Measurements from ENCODE around the gene RNF150. TPM values are rescaled to one million over a fixed set of nuclear protein-coding genes. Genes with fewer than 3 reads are reported as not detected.
"Not testable (repeated sequence)": the region's sequence is repeated elsewhere in the genome, so short reads cannot be mapped to it uniquely, and the experiment has no call there.

RNF150 gene
- total and polyA plus RNA-seq, 8 donors = 1.9 to 15.2 (median 14.1) TPM

DNA sequence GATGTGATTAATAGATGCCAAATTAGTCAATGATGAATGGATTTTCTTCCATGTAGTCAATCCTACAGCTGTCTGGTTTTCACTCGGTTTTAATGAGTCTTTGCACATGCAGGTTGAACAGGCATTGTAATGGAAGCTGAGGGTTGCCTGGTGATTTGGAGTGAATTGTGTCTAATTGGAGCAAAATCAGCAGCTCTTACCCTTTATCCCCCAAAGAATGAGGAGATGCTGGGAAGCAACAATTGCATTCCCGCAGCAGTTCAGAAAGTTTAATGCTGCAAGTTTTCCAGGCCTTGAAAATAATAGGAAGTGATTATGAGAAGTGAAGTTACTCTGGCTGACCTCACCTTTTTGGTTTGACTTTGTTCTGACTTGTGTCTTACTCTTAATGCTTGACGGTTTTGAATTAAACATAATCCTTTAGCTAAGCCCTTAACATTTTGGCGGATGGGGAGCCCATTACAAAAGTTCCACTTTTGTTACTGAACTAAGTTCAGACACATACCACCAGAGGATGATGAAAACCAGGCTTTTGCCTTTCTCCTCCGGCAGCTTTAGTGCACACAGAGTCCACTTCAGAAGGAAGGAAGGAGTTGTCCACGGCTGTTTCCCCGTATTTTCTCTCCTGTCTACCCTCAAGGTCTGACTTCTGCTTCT, 298.3 kb downstream of the RNF150 start:
- no peaks in the 10 kb centered on the region for H3K4me1 ChIP-seq
- DNase-seq = no peak
- no peak for ATAC-seq
- TF ChIP-seq, protein P1, sequence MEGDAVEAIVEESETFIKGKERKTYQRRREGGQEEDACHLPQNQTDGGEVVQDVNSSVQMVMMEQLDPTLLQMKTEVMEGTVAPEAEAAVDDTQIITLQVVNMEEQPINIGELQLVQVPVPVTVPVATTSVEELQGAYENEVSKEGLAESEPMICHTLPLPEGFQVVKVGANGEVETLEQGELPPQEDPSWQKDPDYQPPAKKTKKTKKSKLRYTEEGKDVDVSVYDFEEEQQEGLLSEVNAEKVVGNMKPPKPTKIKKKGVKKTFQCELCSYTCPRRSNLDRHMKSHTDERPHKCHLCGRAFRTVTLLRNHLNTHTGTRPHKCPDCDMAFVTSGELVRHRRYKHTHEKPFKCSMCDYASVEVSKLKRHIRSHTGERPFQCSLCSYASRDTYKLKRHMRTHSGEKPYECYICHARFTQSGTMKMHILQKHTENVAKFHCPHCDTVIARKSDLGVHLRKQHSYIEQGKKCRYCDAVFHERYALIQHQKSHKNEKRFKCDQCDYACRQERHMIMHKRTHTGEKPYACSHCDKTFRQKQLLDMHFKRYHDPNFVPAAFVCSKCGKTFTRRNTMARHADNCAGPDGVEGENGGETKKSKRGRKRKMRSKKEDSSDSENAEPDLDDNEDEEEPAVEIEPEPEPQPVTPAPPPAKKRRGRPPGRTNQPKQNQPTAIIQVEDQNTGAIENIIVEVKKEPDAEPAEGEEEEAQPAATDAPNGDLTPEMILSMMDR (IDR thresholded peaks at IDR 0.05) = no peak
- H3K36me3 ChIP-seq = no peaks in the 10 kb centered on the region
- H3K27me3 ChIP-seq = no peaks in the 10 kb centered on the region
- no peak overlapping the region for H3K4me3 ChIP-seq
- no peak overlapping the region for H3K27ac ChIP-seq
- intact Hi-C loops (cut with DNase I) = no loop called here
- no peaks in the 10 kb centered on the region for H3K9me3 ChIP-seq

DNA sequence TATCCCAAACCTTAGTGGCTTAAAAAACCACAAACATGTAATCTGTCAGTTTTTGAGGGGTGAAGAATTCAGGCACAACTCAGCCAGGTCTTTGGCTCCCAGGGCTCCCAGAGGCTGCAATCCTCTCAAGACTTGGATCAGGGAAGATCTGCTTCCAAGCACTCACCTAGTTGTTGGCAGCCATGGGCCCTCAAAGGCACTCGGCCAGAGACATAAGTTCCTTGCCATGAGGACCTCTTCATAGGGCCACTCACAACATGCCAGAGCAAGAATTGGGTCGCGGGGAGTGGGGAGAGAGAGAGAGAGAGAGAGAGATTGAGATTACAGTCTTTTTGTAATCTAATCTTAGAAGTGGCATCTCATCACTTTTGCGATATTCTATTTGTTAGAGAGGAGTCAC, 300.0 kb downstream of the RNF150 start:
- Histone ChIP-seq H3K27ac (no peak overlapping the region), H3K4me1 (no peaks in the 10 kb centered on the region), H3K4me3 (no peak overlapping the region), H3K9me3 (no peaks in the 10 kb centered on the region), H3K36me3 (no peaks in the 10 kb centered on the region), H3K27me3 (no peaks in the 10 kb centered on the region)
- TF ChIP-seq, protein P1 (IDR thresholded peaks at IDR 0.05) = no peak
- DNase-seq (no peak), ATAC-seq (peak; percentile 58)
- intact Hi-C loops (cut with DNase I) = no loop called here

DNA sequence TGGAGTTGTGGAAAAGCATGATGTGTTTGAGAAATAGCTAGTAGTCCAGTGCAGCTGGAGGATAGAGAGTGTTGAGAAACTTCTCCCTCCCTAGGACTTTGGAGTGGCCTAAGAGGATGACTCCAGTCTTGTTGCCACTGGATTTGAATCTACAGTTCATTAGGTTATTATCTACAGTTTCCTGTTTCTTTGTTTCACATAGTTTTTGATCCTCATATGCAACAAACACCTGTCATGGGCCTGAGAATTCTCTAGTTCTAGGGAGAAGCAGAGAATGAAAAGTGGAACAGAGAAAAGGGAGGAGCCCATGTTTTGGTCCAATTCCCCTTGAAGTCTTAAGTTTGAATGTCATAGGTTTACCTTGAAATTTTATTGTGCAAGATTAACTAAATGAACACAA, 303.4 kb downstream of the RNF150 start:
- ATAC-seq (no peak), DNase-seq (no peak)
- Histone ChIP-seq H3K4me3 (no peak overlapping the region), H3K36me3 (no peaks in the 10 kb centered on the region), H3K9me3 (no peaks in the 10 kb centered on the region), H3K27me3 (no peaks in the 10 kb centered on the region), H3K4me1 (no peaks in the 10 kb centered on the region), H3K27ac (no peak overlapping the region)
- intact Hi-C loops (cut with DNase I) = no loop called here
- TF ChIP-seq, protein P1 (IDR thresholded peaks at IDR 0.05) = no peak

- Histone ChIP-seq H3K36me3 (no peaks in the 10 kb centered on the region), H3K9me3 (no peaks in the 10 kb centered on the region), H3K27ac (no peak overlapping the region), H3K4me1 (no peaks in the 10 kb centered on the region), H3K27me3 (no peaks in the 10 kb centered on the region), H3K4me3 (no peak overlapping the region)
- no peak for DNase-seq
- TF ChIP-seq, protein P1 (IDR thresholded peaks at IDR 0.05) = no peak
- ATAC-seq = no peak
- intact Hi-C loops (cut with DNase I) = no loop called here
These were observed 306.6 kb downstream of the RNF150 start for GRCh38 chr4:140826701-140827027.

GRCh38 chr4:140820520-140820919, 312.7 kb downstream of the RNF150 start:
- H3K27me3 ChIP-seq; intact Hi-C loops (cut with DNase I); DNase-seq; H3K4me1 ChIP-seq; ATAC-seq; H3K27ac ChIP-seq; H3K9me3 ChIP-seq; H3K36me3 ChIP-seq; H3K4me3 ChIP-seq: not testable (repeated sequence)

DNA sequence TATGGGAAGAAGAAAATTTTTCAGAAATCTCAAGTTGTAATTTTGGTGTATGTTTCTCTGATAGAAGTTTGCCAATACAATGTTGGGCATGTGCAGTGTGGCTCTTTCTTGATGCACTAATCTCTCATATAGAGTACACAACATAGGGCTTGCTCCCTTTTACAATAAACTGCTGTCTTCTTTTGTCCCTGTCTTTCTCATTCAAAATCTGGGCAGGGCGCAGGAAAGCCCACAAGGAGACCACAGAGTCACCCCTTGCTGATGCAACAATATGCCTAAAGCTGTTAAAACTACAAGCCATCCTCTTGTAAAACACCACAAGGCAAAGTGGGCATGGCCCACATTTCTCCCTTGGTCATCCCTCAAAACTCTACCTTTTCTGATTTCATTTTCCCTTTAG, 313.7 kb downstream of the RNF150 start:
- Histone ChIP-seq H3K36me3 (no peaks in the 10 kb centered on the region), H3K27me3 (no peaks in the 10 kb centered on the region), H3K4me1 (no peaks in the 10 kb centered on the region), H3K27ac (no peak overlapping the region), H3K9me3 (no peaks in the 10 kb centered on the region), H3K4me3 (no peak overlapping the region)
- TF ChIP-seq, protein P1 (IDR thresholded peaks at IDR 0.05) = no peak
- intact Hi-C loops (cut with DNase I) = no loop called here
- ATAC-seq = no peak
- no peak for DNase-seq
